Measurements from ENCODE around the gene SHANK1.
"Not testable (repeated sequence)": the region's sequence is repeated elsewhere in the genome, so short reads cannot be mapped to it uniquely, and the experiment has no call there.

Gene SHANK1

GRCh38 chr19:50749490-50749889 is 29.9 kb upstream of the SHANK1 start:
- Histone ChIP-seq H3K27ac (ENCODE audit: extremely low read depth, low read depth, low read length) (no peak overlapping the region), H3K4me1 (ENCODE audit: control insufficient read depth, insufficient read depth, low read length) (no peaks in the 10 kb centered on the region), H3K4me3 (ENCODE audit: low read depth, low read length) (no peak overlapping the region), H3K36me3 (ENCODE audit: control insufficient read depth in 2 of 2, insufficient read depth in 1 of 2, low read length in 2 of 2) (no peaks in the 10 kb centered on the region), H3K9me3 (ENCODE audit: control insufficient read depth, insufficient read depth, low read depth, low read length) (no peaks in the 10 kb centered on the region)
- ChIA-PET POLR2A (no interaction called here), CTCF (interaction anchor here (0.5 to 1.1 kb wide), 4 partner anchors 25 to 841 kb away, joined by 3 to 6 read pairs (median 3); no protein-coding TSS in a partner anchor)
- TF ChIP-seq, protein P1, sequence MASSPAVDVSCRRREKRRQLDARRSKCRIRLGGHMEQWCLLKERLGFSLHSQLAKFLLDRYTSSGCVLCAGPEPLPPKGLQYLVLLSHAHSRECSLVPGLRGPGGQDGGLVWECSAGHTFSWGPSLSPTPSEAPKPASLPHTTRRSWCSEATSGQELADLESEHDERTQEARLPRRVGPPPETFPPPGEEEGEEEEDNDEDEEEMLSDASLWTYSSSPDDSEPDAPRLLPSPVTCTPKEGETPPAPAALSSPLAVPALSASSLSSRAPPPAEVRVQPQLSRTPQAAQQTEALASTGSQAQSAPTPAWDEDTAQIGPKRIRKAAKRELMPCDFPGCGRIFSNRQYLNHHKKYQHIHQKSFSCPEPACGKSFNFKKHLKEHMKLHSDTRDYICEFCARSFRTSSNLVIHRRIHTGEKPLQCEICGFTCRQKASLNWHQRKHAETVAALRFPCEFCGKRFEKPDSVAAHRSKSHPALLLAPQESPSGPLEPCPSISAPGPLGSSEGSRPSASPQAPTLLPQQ (tag by site-specific recombination; IDR thresholded peaks at IDR 0.05): no peak
- TF ChIP-seq ZNF747 (tag by site-specific recombination; IDR thresholded peaks at IDR 0.05) (no peak), GFI1B (tag by site-specific recombination; IDR thresholded peaks at IDR 0.05) (no peak), ZNF138 (tag by site-specific recombination; IDR thresholded peaks at IDR 0.05; ENCODE audit: borderline replicate concordance) (no peak), PBX3 (CRISPR knock-in tag; IDR thresholded peaks at IDR 0.05) (no peak)

GRCh38 chr19:50747141-50747540 is 27.5 kb upstream of the SHANK1 start:
- H3K9me3 ChIP-seq (ENCODE audit: control insufficient read depth, insufficient read depth, low read depth, low read length); H3K27ac ChIP-seq (ENCODE audit: extremely low read depth, low read depth, low read length); CTCF ChIA-PET; H3K36me3 ChIP-seq (ENCODE audit: control insufficient read depth in 2 of 2, insufficient read depth in 1 of 2, low read length in 2 of 2); POLR2A ChIA-PET; H3K4me3 ChIP-seq (ENCODE audit: low read depth, low read length); H3K4me1 ChIP-seq (ENCODE audit: control insufficient read depth, insufficient read depth, low read length): not testable (repeated sequence)

DNA sequence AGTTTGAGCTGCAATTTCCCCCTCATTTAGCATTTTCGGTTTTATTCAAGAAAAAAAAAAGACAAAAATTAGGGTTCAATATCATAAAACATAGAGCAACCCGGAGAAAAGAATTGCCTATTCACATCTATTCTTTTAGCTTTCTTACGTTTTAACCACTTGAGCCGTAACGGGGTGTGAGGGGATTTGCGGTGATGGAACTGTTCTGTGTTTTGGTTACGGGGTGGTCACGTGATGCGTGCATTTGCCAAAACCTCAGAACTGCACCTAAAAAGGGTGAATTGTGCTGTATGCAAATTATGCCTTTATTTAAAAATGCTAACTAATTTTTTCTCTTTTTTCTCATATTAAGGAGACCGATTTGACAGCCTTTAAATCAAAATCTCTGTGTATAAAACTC is 25.6 kb upstream of the SHANK1 start:
- POLR2A ChIA-PET: no interaction called here
- Histone ChIP-seq H3K27ac (ENCODE audit: extremely low read depth, low read depth, low read length) (no peak overlapping the region), H3K9me3 (ENCODE audit: control insufficient read depth, insufficient read depth, low read depth, low read length) (no peaks in the 10 kb centered on the region), H3K4me3 (ENCODE audit: low read depth, low read length) (no peak overlapping the region), H3K4me1 (ENCODE audit: control insufficient read depth, insufficient read depth, low read length) (no peaks in the 10 kb centered on the region), H3K36me3 (ENCODE audit: control insufficient read depth in 2 of 2, insufficient read depth in 1 of 2, low read length in 2 of 2) (no peaks in the 10 kb centered on the region)
- CTCF ChIA-PET: interaction anchor here (2.7 kb wide), 1 partner anchor 21 kb away, joined by 11 read pairs; no protein-coding TSS in a partner anchor
- TF ChIP-seq ZIC2 (tag by site-specific recombination; IDR thresholded peaks at IDR 0.05) (no peak), ZNF548 (tag by site-specific recombination; IDR thresholded peaks at IDR 0.05) (no peak), IKZF3 (tag by site-specific recombination; IDR thresholded peaks at IDR 0.05) (no peak), ZNF510 (tag by site-specific recombination; IDR thresholded peaks at IDR 0.05; ENCODE audit: insufficient replicate concordance) (no peak), ZFP37 (tag by site-specific recombination; IDR thresholded peaks at IDR 0.05) (no peak), ZNF777 (tag by site-specific recombination; IDR thresholded peaks at IDR 0.05; ENCODE audit: borderline replicate concordance) (no peak), ZNF266 (tag by site-specific recombination; IDR thresholded peaks at IDR 0.05; ENCODE audit: low read depth) (no peak), ZNF530 (tag by site-specific recombination; IDR thresholded peaks at IDR 0.05; ENCODE audit: low read depth) (no peak), BCL11B (tag by site-specific recombination; IDR thresholded peaks at IDR 0.05; ENCODE audit: low read depth) (no peak), ZNF792 (tag by site-specific recombination; IDR thresholded peaks at IDR 0.05) (no peak), ZNF623 (tag by site-specific recombination; IDR thresholded peaks at IDR 0.05) (no peak), KLF9 (tag by site-specific recombination; IDR thresholded peaks at IDR 0.05; ENCODE audit: low read depth) (no peak), ZNF398 (tag by site-specific recombination; IDR thresholded peaks at IDR 0.05) (no peak), SCRT1 (tag by site-specific recombination; IDR thresholded peaks at IDR 0.05; ENCODE audit: borderline replicate concordance) (no peak), ZNF514 (tag by site-specific recombination; IDR thresholded peaks at IDR 0.05) (no peak), ZNF324 (tag by site-specific recombination; IDR thresholded peaks at IDR 0.05) (no peak)
- TF ChIP-seq, protein P2, sequence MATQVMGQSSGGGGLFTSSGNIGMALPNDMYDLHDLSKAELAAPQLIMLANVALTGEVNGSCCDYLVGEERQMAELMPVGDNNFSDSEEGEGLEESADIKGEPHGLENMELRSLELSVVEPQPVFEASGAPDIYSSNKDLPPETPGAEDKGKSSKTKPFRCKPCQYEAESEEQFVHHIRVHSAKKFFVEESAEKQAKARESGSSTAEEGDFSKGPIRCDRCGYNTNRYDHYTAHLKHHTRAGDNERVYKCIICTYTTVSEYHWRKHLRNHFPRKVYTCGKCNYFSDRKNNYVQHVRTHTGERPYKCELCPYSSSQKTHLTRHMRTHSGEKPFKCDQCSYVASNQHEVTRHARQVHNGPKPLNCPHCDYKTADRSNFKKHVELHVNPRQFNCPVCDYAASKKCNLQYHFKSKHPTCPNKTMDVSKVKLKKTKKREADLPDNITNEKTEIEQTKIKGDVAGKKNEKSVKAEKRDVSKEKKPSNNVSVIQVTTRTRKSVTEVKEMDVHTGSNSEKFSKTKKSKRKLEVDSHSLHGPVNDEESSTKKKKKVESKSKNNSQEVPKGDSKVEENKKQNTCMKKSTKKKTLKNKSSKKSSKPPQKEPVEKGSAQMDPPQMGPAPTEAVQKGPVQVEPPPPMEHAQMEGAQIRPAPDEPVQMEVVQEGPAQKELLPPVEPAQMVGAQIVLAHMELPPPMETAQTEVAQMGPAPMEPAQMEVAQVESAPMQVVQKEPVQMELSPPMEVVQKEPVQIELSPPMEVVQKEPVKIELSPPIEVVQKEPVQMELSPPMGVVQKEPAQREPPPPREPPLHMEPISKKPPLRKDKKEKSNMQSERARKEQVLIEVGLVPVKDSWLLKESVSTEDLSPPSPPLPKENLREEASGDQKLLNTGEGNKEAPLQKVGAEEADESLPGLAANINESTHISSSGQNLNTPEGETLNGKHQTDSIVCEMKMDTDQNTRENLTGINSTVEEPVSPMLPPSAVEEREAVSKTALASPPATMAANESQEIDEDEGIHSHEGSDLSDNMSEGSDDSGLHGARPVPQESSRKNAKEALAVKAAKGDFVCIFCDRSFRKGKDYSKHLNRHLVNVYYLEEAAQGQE (tag by site-specific recombination; IDR thresholded peaks at IDR 0.05): no peak
